NCI-H2196 (cell line): ENCODE results near the gene ERC1.
"Not testable (repeated sequence)": the region's sequence is repeated elsewhere in the genome, so short reads cannot be mapped to it uniquely, and the experiment has no call there.

Experiments
- DNase-seq: peaks from one replicate; lab custom pipeline; 2025; ENCODE audit not compliant: unreplicated experiment; lab: John Stamatoyannopoulos, UW

ERC1 gene

GRCh38 chr12:1346126-1346525 lies 355.1 kb downstream of the ERC1 start:
- no peak for DNase-seq

GRCh38 chr12:1347294-1347693 lies 356.3 kb downstream of the ERC1 start:
- DNase-seq = no peak

GRCh38 chr12:1348606-1349005 lies 357.6 kb downstream of the ERC1 start:
- no peak for DNase-seq

GRCh38 chr12:1350055-1350933 lies 359.3 kb downstream of the ERC1 start:
- no peak for DNase-seq

GRCh38 chr12:1350934-1351240 lies 359.9 kb downstream of the ERC1 start:
- DNase-seq = no peak

- no peak for DNase-seq
Observed at GRCh38 chr12:1351926-1352325, 360.9 kb downstream of the ERC1 start.

GRCh38 chr12:1353451-1353850 lies 362.4 kb downstream of the ERC1 start:
- no peak for DNase-seq

- no peak for DNase-seq
Observed at GRCh38 chr12:1355396-1355795, 364.4 kb downstream of the ERC1 start.

GRCh38 chr12:1355871-1356270 lies 364.8 kb downstream of the ERC1 start:
- DNase-seq = not testable (repeated sequence)

- DNase-seq = no peak
Observed at GRCh38 chr12:1356285-1356684, 365.3 kb downstream of the ERC1 start.

- DNase-seq = no peak
Observed at GRCh38 chr12:1357171-1357570, 366.1 kb downstream of the ERC1 start.

- DNase-seq = no peak
Observed at GRCh38 chr12:1357711-1358110, 366.7 kb downstream of the ERC1 start.

GRCh38 chr12:1360441-1361210 lies 369.6 kb downstream of the ERC1 start:
- DNase-seq = no peak

- DNase-seq = no peak
Observed at GRCh38 chr12:1362143-1362662, 371.2 kb downstream of the ERC1 start.

- DNase-seq = no peak
Observed at GRCh38 chr12:1365703-1366102, 374.7 kb downstream of the ERC1 start.

GRCh38 chr12:1367331-1368291 lies 376.6 kb downstream of the ERC1 start:
- no peak for DNase-seq

GRCh38 chr12:1369460-1369859 lies 378.4 kb downstream of the ERC1 start:
- no peak for DNase-seq

GRCh38 chr12:1369938-1370500 lies 379.0 kb downstream of the ERC1 start:
- no peak for DNase-seq

- no peak for DNase-seq
Observed at GRCh38 chr12:1373901-1374735, 383.1 kb downstream of the ERC1 start.

- DNase-seq = no peak
Observed at GRCh38 chr12:1375323-1375722, 384.3 kb downstream of the ERC1 start.
